ENCODE data around the gene OSBPL8. TPM values are rescaled to one million over a fixed set of nuclear protein-coding genes. Genes with fewer than 3 reads are reported as not detected.
A peak's percentile ranks its signal among the peaks of the same experiment; 100 is the strongest.

OSBPL8 gene
- total and polyA plus RNA-seq, 9 of the 15 experiments (the other 6 are each of a cell fraction or from before 2014, with no cell fraction given), result 17.4 to 82.7 (median 42.8) TPM

GRCh38 chr12:76559400-76560085 lies at the start of gene OSBPL8 (continued):
- no peak for TF ChIP-seq ZNF318 (IDR thresholded peaks at IDR 0.05; ENCODE audit: borderline replicate concordance in 1 of 2, low read depth in 1 of 2)
- peak; percentile 59 for TF ChIP-seq ARID1B (IDR thresholded peaks at IDR 0.05)
- TF ChIP-seq RB1 (IDR thresholded peaks at IDR 0.05; ENCODE audit: low read depth), result peak; percentile 72
- no peak for TF ChIP-seq RBM25 (IDR thresholded peaks at IDR 0.05; ENCODE audit: low read depth, low read length, severe bottlenecking)
- TF ChIP-seq KLF1 (tag; IDR thresholded peaks at IDR 0.05), result no peak
- TF ChIP-seq POLR3G (IDR thresholded peaks at IDR 0.05; ENCODE audit: extremely low read depth, insufficient read length, insufficient replicate concordance), result no peak
- no peak for TF ChIP-seq ZNF197 (CRISPR knock-in tag; IDR thresholded peaks at IDR 0.05; ENCODE audit: low read depth)
- TF ChIP-seq SUPT5H (IDR thresholded peaks at IDR 0.05), result peak; percentile 96
- TF ChIP-seq SLC30A9 (CRISPR knock-in tag; IDR thresholded peaks at IDR 0.05), result no peak
- no peak for TF ChIP-seq NCOA4 (IDR thresholded peaks at IDR 0.05; ENCODE audit: partially characterized antibody)
- no peak for TF ChIP-seq ZNF407 (IDR thresholded peaks at IDR 0.05; ENCODE audit: low read depth)
- TF ChIP-seq CBX1 (IDR thresholded peaks at IDR 0.05; ENCODE audit: low read depth), result peak; percentile 72
